Stimulated activated CD4-positive, alpha-beta T cell treated with anti-CD3 and anti-CD28 coated beads, TNF-alpha, amount 100 ng/mL, for 1 hour (primary cell): ENCODE data around the gene CCDC78.
"Not testable (repeated sequence)": the region's sequence is repeated elsewhere in the genome, so short reads cannot be mapped to it uniquely, and the experiment has no call there.

Source experiments
- DNase-seq, 3 donors: peaks; one replicate each; pipeline ENCODE4 v3.0.0-alpha.2; 2020; ENCODE audit warnings: low read depth in 3 of 3, low spot score in 1 of 3

Gene CCDC78

GRCh38 chr16:725041-725376, 1.2 kb downstream of the CCDC78 start:
- no peak for DNase-seq

GRCh38 chr16:724188-725040, 1.8 kb downstream of the CCDC78 start:
- no peak for DNase-seq

GRCh38 chr16:723695-724094, 2.5 kb downstream of the CCDC78 start:
- DNase-seq: no peak

DNA sequence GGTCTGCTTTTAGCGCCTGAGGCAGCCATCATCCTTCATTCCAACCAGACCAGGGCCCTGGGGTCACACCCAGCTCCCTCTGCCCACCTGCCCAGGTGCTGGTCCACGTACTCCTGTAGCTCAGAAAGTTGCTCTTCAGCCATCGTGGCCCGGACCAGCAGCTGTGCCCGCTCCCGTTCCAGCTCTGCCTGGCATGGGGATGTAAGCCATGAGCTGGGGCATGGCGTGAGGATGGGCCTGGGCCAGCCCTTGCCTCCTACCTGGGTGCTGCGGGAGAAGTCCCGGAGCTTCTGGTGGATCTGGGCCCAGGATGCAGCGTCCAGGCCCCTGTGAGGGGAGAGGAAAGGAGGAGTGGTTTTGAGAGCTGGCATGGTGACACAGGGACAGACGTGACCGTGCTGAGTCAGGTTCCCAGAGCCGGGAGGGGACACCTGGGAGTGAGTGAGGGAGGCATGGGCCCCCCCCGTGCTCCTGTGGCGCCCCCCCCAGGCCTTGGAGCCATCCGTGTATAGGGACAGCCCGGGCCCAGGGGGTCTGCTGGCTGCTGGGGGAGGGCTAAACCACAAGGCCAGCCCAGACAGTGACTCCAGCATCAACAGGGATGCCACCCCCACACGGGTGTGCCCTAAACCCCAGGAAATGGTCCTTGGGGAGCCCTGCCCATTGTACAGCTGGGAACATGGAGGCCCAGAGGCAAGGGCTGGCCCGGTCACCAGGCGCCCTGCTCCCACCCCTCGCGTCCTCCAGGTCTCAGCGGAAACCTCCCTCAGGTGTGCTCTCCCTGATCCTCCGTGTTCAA, 3.2 kb downstream of the CCDC78 start:
- no peak for DNase-seq

DNA sequence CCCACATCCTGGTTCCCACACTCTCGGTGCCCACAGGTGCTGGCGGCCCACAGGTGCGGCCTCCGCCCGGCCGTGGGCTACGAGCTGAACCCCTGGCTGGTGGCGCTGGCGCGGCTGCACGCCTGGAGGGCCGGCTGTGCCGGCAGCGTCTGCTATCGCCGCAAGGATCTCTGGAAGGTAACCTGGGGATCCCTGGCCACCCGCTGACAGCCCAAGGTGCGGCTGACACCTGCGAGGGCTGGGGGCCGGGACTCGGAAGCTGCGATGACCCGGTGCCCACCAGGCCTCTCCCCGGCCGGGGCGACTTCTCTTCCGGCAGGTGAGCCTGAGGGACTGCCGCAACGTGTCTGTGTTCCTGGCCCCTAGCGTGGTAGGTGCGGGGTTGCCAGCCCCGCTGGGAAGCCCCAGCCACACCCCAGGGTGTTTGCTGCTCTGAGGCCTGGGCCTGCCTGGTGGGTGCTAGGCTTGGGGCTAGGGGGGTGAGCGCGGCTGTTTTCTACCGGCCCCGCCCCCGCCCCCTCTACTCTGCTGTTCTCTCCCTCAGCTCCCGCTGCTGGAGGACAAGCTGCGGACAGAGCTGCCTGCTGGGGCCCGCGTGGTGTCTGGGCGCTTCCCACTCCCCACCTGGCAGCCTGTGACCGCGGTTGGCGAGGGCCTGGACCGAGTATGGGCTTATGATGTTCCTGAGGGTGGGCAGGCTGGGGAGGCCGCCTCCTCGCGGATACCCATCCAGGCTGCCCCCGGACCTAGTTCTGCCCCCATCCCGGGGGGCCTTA, 4.3 kb downstream of the CCDC78 start:
- no peak for DNase-seq

DNA sequence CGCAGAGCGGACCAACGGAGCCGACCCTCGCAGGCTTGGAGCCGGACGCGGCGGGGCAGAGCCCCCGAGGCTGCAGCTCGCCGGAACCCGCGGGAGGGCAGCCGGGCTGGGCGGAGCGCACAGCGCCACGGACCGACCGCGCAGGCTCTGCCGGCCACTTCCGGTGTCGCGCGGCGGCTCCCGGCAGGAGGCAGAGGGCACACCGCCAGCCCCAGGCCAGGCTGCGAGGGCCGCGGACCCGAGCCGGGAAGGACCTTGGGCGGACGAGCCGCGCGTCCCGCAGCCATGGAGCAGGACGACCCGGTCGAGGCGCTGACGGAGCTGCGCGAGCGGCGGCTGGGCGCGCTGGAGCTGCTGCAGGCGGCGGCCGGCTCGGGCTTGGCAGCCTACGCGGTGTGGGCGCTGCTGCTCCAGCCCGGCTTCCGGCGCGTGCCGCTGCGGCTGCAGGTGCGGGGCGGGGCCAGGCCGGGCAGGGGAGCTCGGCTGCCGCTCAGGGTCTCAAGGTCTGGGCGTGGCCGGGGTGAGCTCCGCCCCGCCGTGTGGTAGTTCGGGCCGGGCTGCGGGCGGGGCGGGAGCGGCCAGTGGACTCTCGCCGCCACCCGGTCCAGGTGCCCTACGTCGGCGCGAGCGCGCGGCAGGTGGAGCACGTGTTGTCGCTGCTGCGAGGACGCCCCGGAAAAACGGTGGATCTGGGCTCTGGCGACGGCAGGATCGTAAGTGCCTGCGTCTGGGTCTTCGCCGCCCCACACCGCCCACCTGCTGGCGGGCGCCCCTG, 5.1 kb downstream of the CCDC78 start, which contains the start of gene ANTKMT:
ANTKMT (plus strand) TSS at position 157 of the 775 bp plus-strand sequence; CDS start at position 286, 129 bp downstream.
- peak in 2 of 3 donors; percentile 35 to 57 for DNase-seq

DNA sequence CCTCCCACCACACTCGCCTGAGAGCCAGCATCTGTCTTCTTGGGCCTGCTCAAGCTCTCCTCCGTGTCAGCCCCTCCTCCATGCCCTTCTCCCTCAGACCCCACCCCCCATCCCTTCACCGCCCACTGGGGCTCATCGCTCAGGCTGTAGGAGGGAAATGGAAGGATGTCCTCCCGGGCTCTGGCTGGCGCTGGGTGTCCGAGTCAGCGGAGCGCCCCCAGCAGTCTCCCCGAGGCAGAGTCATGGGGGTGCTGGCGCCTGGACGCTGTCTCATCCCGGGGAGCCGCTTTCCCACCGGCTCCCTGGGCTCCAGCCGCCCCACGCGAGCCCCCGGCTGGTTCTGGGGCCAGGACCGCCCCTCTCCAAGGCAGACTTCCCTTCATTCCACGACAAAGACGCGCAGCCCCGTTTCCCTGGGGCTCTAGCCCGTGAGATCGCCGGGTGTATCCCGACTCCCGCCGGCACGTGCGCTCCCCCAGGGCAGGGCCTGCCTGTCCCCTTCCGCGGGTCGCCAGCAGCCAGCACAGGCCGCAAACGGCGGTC, 5.7 kb downstream of the CCDC78 start:
- no peak for DNase-seq

- no peak for DNase-seq
Observed at GRCh38 chr16:719815-720446, 6.3 kb downstream of the CCDC78 start.

DNA sequence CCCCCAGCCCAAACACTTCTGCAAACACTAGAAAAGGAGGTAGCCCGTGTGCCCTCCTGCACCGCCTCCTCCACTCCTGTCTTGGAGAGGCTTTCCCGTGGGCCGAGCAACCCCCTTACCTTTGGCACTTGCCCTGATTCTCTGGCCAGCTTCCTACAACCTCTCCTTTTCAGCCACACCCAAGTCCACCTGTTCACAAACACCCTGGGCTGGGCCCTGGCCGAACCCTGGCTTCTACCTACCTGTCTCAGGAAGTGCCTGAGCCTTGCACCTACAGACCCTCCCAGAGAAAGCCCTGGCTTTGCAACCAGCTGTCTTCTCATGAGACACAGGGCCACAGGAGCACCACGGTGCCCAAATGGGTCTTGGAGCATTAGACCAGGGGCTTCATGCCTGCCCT, 7.3 kb downstream of the CCDC78 start:
- no peak for DNase-seq

DNA sequence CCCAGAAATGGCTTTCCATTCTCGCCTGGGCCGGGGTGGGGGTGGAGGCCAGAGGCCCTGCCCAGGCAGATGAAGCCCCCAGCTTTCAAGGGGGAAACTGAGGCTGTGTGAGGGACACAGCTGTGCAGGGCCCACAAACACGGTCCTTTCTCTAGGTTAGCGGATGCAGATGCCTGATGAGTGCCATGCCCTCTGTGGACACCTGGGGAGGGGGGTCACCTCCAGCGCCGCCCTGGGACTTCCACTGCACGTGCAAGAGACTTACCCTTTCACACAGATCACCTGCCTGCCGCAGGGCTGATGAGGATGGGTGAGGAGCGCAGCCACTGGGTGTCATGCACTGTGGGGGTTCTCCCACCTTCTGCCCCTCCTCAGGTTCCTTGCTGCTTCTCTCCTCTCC, 7.9 kb downstream of the CCDC78 start:
- no peak for DNase-seq

DNA sequence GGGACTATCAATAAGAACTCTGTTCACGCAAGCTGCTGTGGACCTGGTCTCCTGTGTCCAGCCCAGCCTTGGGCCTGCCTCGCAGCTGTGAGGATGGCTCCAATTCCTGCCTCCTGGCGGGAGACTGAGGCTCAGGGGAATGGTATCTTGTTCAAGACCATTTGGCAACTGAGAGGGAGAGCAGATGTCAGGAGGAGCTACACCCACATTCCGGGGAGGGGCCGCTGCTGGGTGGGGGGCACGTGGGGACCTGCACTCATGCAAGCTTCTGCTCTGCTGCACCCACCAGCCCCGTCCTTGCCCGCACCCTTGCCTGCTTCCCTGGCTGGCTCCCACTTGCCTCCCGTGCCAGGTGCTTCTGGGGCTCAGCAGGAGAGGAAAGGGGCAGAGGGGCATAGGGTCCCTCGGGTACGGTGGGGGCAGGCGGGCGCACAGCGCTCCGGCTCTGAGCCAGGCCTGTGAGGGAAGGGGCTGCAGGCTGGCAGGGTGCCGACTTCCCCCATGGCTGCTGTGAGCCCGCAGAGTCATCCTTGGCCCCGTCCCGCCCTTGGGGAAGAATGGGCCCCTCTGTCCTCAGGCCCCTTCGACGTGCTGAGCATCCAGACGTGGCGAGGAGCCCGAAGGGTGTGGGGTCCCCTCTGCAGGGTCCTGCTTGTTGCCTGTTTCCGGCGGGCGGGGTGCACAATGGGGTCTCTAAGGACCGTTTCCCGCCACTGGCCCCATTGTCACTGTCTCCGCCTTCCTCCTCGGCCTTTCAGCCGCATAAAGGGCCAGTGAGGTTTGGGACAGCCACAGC, 8.6 kb downstream of the CCDC78 start:
- no peak for DNase-seq

GRCh38 chr16:716768-717325, 9.4 kb downstream of the CCDC78 start:
- no peak for DNase-seq

- DNase-seq: no peak
Observed at GRCh38 chr16:716200-716568, 10.1 kb downstream of the CCDC78 start.

GRCh38 chr16:715477-716199, 10.6 kb downstream of the CCDC78 start:
- no peak for DNase-seq

DNA sequence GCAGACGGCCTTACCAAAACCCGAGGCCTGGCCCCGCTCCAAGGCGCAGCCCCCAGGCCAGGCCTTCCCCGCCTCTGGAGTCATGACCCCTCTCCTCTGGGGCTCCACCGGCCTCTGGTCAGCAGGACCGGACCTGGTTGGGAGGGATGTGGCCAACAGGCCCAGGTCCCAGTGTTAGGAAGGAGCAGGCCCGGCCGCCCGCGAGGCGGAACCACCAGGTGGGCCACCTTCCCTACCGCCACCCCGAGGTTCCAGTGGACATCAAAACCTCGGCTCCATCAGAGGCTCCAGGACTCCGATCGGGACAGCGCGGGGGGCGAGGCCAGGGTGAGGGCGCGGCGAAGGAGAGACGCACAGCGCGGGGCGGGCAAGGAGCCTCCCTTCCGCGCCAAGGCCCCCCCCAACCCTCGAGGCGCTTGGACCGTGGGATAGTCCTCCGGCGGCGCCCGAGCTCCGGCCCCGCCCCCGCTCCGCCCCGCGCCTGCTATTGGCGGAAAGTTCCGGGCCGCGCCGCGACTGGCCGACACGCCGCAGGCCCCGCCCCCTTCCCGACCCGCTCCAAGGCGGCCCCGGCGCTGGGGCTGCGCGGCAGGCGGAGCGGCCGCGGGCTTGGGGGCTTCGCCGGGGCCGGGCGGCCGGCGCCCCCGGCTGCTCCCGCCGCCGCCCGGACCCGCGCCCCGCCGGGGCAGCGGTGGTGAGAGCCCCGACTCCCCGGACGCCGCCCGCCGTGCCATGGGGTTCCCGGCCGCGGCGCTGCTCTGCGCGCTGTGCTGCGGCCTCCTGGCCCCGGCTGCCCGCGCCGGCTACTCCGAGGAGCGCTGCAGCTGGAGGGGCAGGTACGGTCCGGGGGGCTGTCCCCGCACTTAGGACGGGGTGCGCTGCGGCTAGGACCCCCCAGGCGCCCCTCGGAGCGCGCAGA, 11.4 kb downstream of the CCDC78 start, which contains the start of gene METRN:
METRN (plus strand) TSS at position 561 of the 919 bp plus-strand sequence; CDS start at position 733, 172 bp downstream.
- peak; percentile 74 to 88 (median 75) for DNase-seq

- no peak for DNase-seq
Observed at GRCh38 chr16:714079-714478, 12.2 kb downstream of the CCDC78 start.

DNA sequence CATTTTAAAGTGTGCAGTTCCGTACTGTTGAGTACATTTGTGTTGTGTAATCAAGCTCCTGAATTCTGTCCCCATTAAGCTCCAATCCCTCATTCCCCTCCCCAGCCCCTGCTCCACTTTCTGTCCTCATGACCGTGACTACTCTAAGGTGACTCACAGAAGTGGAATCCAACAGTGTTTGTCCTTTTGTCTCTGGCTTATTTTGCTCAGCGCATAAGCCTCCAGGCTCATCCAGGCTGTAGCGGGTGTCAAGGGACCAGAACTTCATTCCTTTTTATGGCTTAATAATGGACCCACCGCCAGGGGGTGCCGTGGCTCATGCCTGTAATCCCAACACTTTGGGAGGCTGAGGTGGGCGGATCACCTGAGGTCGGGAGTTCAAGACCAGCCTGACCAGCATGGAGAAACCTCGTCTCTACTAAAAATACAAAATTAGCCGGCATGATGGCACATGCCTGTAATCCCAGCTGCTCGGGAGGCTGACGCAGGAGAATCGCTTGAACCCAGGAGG, 13.4 kb downstream of the CCDC78 start:
- not testable (repeated sequence) for DNase-seq
